Stomach (tissue), 4 donors: ENCODE data around the gene B4GALT5.
"Not testable (repeated sequence)": the region's sequence is repeated elsewhere in the genome, so short reads cannot be mapped to it uniquely, and the experiment has no call there.

Experiments used
- EP300 ChIP-seq: sonication (generic); formaldehyde crosslinking; IDR thresholded peaks from one replicate; pipeline ENCODE4 v1.6.1; 2017; ENCODE audit warnings: antibody characterized with exemption
- TF ChIP-seq, protein P1 (sequence below), 7 experiments: fragments of 450-650 bp in 4 of 7; fragments of 200-600 bp in 3 of 7; sonication (generic) in 3 of 7; IDR thresholded peaks; one replicate each; pipeline ENCODE4 v1.5.1; 2016 to 2019; ENCODE audit warnings: antibody characterized with exemption in 7 of 7, control low read depth in 2 of 7, mild to moderate bottlenecking in 1 of 7

- TF ChIP-seq, protein P1, sequence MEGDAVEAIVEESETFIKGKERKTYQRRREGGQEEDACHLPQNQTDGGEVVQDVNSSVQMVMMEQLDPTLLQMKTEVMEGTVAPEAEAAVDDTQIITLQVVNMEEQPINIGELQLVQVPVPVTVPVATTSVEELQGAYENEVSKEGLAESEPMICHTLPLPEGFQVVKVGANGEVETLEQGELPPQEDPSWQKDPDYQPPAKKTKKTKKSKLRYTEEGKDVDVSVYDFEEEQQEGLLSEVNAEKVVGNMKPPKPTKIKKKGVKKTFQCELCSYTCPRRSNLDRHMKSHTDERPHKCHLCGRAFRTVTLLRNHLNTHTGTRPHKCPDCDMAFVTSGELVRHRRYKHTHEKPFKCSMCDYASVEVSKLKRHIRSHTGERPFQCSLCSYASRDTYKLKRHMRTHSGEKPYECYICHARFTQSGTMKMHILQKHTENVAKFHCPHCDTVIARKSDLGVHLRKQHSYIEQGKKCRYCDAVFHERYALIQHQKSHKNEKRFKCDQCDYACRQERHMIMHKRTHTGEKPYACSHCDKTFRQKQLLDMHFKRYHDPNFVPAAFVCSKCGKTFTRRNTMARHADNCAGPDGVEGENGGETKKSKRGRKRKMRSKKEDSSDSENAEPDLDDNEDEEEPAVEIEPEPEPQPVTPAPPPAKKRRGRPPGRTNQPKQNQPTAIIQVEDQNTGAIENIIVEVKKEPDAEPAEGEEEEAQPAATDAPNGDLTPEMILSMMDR (IDR thresholded peaks at IDR 0.05) = not testable (repeated sequence)
- not testable (repeated sequence) for TF ChIP-seq EP300
Measured at GRCh38 chr20:49624988-49625387, 88.7 kb downstream of the B4GALT5 start.
